Smooth muscle cell (in vitro differentiated cells): Measurements from ENCODE around the gene NEU2. TPM values are rescaled to one million over a fixed set of nuclear protein-coding genes. Genes with fewer than 3 reads are reported as not detected.

Experiments used
- DNase-seq: peaks from one replicate; lab custom pipeline; 2025; ENCODE audit not compliant: unreplicated experiment; lab: John Stamatoyannopoulos, UW
- H2AFZ ChIP-seq: fragments of 200-600 bp; sonication (generic); 2 replicates; pipeline ENCODE4 v1.6.0; 2016; ENCODE audit warnings: antibody characterized with exemption, low read depth, mild to moderate bottlenecking
- H3F3A ChIP-seq: fragments of 200-600 bp; sonication (generic); 2 replicates; pipeline ENCODE4 v1.6.0; 2017; ENCODE audit warnings: antibody characterized with exemption, low read depth
- H3K27ac ChIP-seq: fragments of 200-600 bp; sonication (generic); 2 replicates; pipeline ENCODE4 v1.5.1; 2016; ENCODE audit warnings: low read depth, mild to moderate bottlenecking
- H3K27me3 ChIP-seq: fragments of 200-600 bp; sonication (generic); 2 replicates; pipeline ENCODE4 v1.6.1; 2016; ENCODE audit warnings: low read depth, mild to moderate bottlenecking
- H3K36me3 ChIP-seq: fragments of 200-600 bp; sonication (generic); 2 replicates; pipeline ENCODE4 v1.5.1; 2016; ENCODE audit warnings: low read depth
- H3K4me1 ChIP-seq: fragments of 200-600 bp; sonication (generic); 2 replicates; pipeline ENCODE4 v1.5.1; 2016; ENCODE audit warnings: low read depth
- H3K4me2 ChIP-seq: fragments of 200-600 bp; sonication (generic); 2 replicates; pipeline ENCODE4 v1.6.0; 2016; ENCODE audit warnings: mild to moderate bottlenecking
- H3K4me3 ChIP-seq: fragments of 200-600 bp; sonication (generic); 2 replicates; pipeline ENCODE4 v1.5.1; 2016; ENCODE audit warnings: mild to moderate bottlenecking
- H3K79me2 ChIP-seq: fragments of 200-600 bp; sonication (generic); 2 replicates; pipeline ENCODE4 v1.6.0; 2016; ENCODE audit warnings: low read depth, mild to moderate bottlenecking
- H3K9ac ChIP-seq: fragments of 200-600 bp; sonication (generic); 2 replicates; pipeline ENCODE4 v1.6.0; 2016; ENCODE audit warnings: low read depth
- H3K9me3 ChIP-seq: fragments of 200-600 bp; sonication (generic); replicated peaks from 2 replicates; pipeline ENCODE4 v1.5.1; 2016; ENCODE audit warnings: low read depth
- H4K20me1 ChIP-seq: fragments of 200-600 bp; sonication (generic); 2 replicates; pipeline ENCODE4 v1.6.0; 2016; ENCODE audit warnings: low read depth
- WGBS: methylation state at CpG from one replicate; pipeline ENCODE4 v1.1.7; 2016; ENCODE audit warnings: low lambda C conversion rate; 5-methylcytosine and 5-hydroxymethylcytosine counted together
- polyA plus RNA-seq: library from polyadenylated mRNA; unstranded; fragments of >200 nt; fragmentation: Nextera tagmentation; extraction: Ambion mirVana; gene quantifications from 2 replicates; pipeline ENCODE4 v1.2.1, GENCODE V29; 2016
- total RNA-seq: library from RNA; depleted of rRNA; stranded (reverse); fragments of >200 nt; gene quantifications from 2 replicates; pipeline ENCODE4 v1.2.3, GENCODE V29; 2014
- TF ChIP-seq, protein P1 (sequence below): fragments of 200-600 bp; sonication (generic); IDR thresholded peaks from 2 replicates; pipeline ENCODE4 v1.5.1; 2017; ENCODE audit warnings: borderline replicate concordance, mild to moderate bottlenecking, antibody characterized with exemption; ENCODE audit not compliant: insufficient read depth, poor library complexity, severe bottlenecking

NEU2 gene
- total and polyA plus RNA-seq, 2 experiments from 2014 or later, result 0.94 TPM; not detected in 1

DNA sequence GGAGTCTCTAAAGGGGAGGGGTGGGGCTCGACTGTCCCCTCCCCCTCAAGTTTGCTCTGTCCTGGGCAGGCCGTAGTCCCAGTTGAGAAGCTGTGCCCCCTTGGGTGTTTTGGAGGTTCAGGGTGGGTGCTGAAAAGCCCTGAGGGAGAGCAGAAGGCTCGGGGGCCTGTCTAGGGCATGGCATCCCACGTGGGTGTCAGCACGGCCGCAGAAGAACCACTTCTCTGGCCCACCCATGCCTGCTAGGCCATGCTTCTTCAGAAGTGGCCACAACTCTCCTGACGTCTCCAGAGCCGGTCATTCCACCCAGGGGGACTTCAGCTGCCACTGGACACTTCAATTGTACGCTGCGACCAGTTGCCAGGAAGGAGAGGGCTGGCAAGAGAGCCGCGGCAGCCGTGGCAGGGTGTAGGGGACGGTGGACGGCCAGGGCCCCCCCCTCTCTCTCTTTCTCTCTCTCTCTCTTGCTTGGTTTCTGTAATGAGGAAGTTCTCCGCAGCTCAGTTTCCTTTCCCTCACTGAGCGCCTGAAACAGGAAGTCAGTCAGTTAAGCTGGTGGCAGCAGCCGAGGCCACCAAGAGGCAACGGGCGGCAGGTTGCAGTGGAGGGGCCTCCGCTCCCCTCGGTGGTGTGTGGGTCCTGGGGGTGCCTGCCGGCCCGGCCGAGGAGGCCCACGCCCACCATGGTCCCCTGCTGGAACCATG, 27.5 kb downstream of the NEU2 start, which contains the start of gene INPP5D:
Gene INPP5D, plus strand, starts transcription at position 546 of the 704 bp plus-strand sequence. Its CDS starts 137 bp downstream, at position 683.
- H3K9ac ChIP-seq, result no peak within 1 kb of the TSS
- DNase-seq, result no peak
- WGBS, result 88% methylated on average over 26 of the region's 26 CpGs
- no peak within 1 kb of the TSS for H2AFZ ChIP-seq
- H3K27ac ChIP-seq, result no peak within 1 kb of the TSS
- H3K9me3 ChIP-seq, result no peaks in the 10 kb centered on the region
- H3K4me3 ChIP-seq, result no peak within 1 kb of the TSS
- no peaks in the 10 kb centered on the region for H3K4me1 ChIP-seq
- no peaks in the 10 kb centered on the region for H3K36me3 ChIP-seq
- H3K27me3 ChIP-seq, result no peaks in the 10 kb centered on the region
- no peaks in the 10 kb centered on the region for H3F3A ChIP-seq
- no peaks in the 10 kb centered on the region for H3K79me2 ChIP-seq
- H4K20me1 ChIP-seq, result no peaks in the 10 kb centered on the region
- no peak within 1 kb of the TSS for H3K4me2 ChIP-seq
- TF ChIP-seq, protein P1, sequence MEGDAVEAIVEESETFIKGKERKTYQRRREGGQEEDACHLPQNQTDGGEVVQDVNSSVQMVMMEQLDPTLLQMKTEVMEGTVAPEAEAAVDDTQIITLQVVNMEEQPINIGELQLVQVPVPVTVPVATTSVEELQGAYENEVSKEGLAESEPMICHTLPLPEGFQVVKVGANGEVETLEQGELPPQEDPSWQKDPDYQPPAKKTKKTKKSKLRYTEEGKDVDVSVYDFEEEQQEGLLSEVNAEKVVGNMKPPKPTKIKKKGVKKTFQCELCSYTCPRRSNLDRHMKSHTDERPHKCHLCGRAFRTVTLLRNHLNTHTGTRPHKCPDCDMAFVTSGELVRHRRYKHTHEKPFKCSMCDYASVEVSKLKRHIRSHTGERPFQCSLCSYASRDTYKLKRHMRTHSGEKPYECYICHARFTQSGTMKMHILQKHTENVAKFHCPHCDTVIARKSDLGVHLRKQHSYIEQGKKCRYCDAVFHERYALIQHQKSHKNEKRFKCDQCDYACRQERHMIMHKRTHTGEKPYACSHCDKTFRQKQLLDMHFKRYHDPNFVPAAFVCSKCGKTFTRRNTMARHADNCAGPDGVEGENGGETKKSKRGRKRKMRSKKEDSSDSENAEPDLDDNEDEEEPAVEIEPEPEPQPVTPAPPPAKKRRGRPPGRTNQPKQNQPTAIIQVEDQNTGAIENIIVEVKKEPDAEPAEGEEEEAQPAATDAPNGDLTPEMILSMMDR, result no peak

DNA sequence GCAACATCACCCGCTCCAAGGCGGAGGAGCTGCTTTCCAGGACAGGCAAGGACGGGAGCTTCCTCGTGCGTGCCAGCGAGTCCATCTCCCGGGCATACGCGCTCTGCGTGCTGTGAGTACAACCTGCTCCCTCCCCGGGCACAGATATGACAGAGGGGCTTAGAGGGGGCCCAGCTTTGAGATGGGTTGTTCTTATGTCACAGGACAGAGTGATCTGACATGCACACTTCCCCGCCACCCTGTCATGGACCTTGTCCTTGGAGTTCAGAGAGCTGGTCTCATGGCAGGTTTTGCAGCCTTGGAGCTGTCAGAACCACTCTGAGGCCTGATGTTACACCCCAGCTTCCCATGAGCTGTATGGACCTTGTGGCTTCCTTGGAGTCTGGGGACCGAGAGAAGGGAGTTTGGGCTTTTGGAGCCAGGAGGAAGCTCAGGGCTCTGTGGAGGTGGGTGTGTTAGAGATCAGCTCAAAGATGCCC, 28.1 kb downstream of the NEU2 start:
- no peak for DNase-seq
- H3K27ac ChIP-seq, result no peak overlapping the region
- no peaks in the 10 kb centered on the region for H3K36me3 ChIP-seq
- no peak overlapping the region for H3K4me2 ChIP-seq
- 95% methylated on average over 13 of the region's 13 CpGs for WGBS
- H3K4me1 ChIP-seq, result no peaks in the 10 kb centered on the region
- no peaks in the 10 kb centered on the region for H3K79me2 ChIP-seq
- H3K9me3 ChIP-seq, result no peaks in the 10 kb centered on the region
- H3K9ac ChIP-seq, result no peak overlapping the region
- no peak overlapping the region for H2AFZ ChIP-seq
- no peaks in the 10 kb centered on the region for H3F3A ChIP-seq
- no peak overlapping the region for H3K4me3 ChIP-seq
- H4K20me1 ChIP-seq, result no peaks in the 10 kb centered on the region
- H3K27me3 ChIP-seq, result no peaks in the 10 kb centered on the region
- TF ChIP-seq, protein P1, result no peak

DNA sequence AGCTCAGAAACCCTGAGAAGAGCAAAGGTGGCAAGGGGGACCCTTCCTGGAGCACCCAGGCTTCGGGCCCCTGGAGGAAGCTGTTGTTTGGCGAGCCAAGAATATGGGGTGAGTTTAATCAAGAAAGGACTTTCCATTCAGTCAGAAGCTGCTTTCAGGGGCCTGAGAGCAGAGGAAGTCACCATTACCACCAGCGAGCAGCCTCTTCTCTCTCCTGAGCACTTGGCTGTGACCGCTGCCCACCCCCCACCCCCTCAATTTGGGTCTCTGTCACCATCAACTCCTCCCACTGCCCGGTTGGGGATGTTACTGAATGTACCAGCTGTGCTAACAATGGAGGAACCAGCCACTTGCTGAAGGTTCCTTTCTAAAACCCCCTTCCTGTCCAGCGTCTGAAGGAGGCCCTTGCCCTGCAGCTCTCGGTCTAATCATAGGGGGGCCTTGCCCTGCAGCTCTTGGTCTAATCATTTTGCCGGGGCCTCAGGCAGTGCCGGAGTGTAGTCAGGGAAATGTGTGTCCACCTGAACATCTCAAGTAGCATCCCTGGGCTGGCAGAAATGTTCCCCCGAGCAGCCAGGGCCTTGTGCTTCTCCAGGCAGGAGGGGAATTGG, 28.6 kb downstream of the NEU2 start:
- Histone ChIP-seq H3K9me3 (no peaks in the 10 kb centered on the region), H3K4me2 (no peak overlapping the region), H3F3A (no peaks in the 10 kb centered on the region), H3K4me1 (no peaks in the 10 kb centered on the region), H3K27ac (no peak overlapping the region), H3K79me2 (no peaks in the 10 kb centered on the region), H4K20me1 (no peaks in the 10 kb centered on the region), H3K4me3 (no peak overlapping the region), H3K27me3 (no peaks in the 10 kb centered on the region), H2AFZ (no peak overlapping the region), H3K36me3 (no peaks in the 10 kb centered on the region), H3K9ac (no peak overlapping the region)
- TF ChIP-seq, protein P1, result no peak
- DNase-seq, result no peak
- WGBS, result 84% methylated on average over 9 of the region's 10 CpGs
